LNCaP clone FGC (cell line): ENCODE results near the gene CLIC5.

Source experiments
- DNase-seq: peaks from one replicate; pipeline ENCODE4 v3.0.0-alpha.2; 2011; ENCODE audit warnings: low read depth
- H3K4me3 ChIP-seq: 2 replicates; pipeline ENCODE4 v1.5.1; 2011; ENCODE audit warnings: mild to moderate bottlenecking, low read depth, low read length, control low read depth
- CTCF ChIP-seq: IDR thresholded peaks from 2 replicates; pipeline ENCODE4 v1.5.1; 2012; ENCODE audit warnings: mild to moderate bottlenecking; ENCODE audit not compliant: control insufficient read depth, insufficient read depth; ENCODE audit errors: extremely low read depth

The CLIC5 gene

DNA sequence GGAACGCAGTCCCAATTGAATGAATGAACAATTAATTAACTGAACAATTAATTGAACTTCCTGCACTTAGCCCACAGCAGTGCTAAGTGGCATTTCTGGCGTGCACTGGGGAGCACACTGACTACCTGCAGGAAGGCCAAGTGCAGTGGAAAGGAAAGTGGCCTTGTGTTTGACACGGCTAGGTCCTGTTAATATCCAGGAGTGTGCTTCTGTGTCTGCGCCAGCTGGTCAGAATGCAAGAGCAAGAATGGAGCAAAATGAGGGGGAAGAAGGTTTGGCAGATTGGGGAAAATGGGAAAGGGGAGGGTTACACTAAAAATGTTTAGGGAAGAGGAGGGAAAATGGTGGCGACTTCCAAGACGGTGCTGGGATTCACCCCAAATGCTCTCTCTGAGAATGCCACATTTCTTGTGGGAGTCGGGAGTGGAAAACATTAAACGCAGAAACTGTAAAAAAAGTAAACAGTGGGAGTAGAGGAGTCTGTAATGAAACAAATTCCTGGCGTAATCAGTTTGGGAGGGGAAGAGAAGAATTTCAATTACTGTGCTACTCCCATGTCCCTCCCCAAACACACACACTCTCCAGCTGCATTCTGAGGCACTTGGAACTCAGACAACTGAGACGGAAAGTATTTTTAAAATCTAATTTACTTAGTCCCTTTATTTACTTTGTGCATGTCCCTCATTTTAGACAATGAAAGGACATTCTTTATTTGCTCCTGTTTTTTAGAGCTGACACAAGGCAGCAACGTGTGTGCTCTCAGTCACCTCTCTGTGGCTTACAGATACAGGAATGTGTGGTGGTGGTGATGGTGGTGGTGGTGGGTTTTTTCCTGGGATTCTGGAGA is 64.1 kb downstream of the CLIC5 start:
- no peak overlapping the region for H3K4me3 ChIP-seq
- no peak for TF ChIP-seq CTCF
- no peak for DNase-seq

GRCh38 chr6:45949256-45949655 is 66.4 kb downstream of the CLIC5 start:
- TF ChIP-seq CTCF, result no peak
- DNase-seq, result no peak
- no peak overlapping the region for H3K4me3 ChIP-seq

DNA sequence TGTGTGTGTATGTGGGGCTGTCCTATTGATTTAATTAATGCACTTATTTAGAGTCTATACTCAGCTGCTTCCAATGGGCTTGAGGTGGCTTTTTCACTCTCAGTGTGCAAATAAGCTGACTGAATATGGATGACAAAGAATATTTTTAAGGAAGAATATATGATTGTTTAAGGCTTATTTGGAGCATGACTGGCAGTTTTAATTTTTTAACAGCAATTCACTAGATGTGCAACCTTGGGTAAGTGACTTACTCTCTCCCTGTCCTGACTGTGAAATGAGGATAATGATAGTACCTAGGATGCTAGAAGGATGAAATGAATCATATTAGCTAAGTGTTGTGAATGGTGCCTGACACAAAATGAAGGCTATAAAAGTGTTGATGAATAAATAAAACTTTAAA is 67.9 kb downstream of the CLIC5 start:
- TF ChIP-seq CTCF, result no peak
- DNase-seq, result no peak
- H3K4me3 ChIP-seq, result no peak overlapping the region

- TF ChIP-seq CTCF, result no peak
- DNase-seq, result no peak
- no peak overlapping the region for H3K4me3 ChIP-seq
Observed at GRCh38 chr6:45946887-45947286, 68.8 kb downstream of the CLIC5 start.

DNA sequence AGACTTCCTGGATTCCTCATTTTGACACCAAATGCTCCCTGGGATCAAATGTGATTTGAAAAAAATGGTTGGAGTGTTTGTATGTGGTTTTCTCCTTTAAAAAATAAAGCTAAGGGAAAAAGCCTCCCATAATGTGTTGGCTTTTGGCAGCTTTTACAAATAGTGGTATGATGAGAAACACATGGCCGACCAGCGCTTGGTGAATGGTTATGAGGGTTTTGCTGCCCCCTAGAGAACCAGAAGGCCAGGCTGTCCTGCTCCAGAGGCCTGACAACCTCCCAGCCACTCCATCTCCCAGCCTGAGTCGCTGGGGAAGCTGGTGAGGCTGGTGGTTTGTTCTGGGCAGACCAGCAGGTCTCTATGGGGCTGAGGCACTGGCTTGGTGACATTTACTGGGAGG is 69.3 kb downstream of the CLIC5 start:
- no peak for DNase-seq
- H3K4me3 ChIP-seq, result no peak overlapping the region
- no peak for TF ChIP-seq CTCF

DNA sequence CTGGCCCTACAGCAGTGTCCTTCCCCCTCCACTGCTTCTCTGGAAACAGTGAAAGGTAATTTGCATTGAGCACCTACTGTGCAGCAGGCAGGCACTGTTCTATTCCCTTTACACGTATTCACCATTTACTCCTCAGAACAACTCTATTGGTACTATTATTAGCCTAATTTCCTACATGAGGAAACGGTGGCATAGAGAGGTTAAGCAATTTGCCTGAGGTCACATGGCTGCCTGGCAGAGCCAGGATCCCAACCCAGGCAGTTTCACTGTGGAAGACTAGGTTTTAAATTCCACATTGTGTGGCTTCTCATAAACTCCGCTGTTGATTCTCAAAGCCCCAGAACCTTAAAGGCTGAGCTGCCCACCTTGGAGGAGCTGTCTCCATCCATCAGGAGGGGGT is 72.7 kb downstream of the CLIC5 start:
- no peak overlapping the region for H3K4me3 ChIP-seq
- DNase-seq, result no peak
- no peak for TF ChIP-seq CTCF

GRCh38 chr6:45933855-45934254 is 81.8 kb downstream of the CLIC5 start:
- no peak for TF ChIP-seq CTCF
- H3K4me3 ChIP-seq, result no peak overlapping the region
- DNase-seq, result no peak
